Smooth muscle cell (in vitro differentiated cells): ENCODE measurements around the gene PRKCA. TPM values are rescaled to one million over a fixed set of nuclear protein-coding genes. Genes with fewer than 3 reads are reported as not detected.

Experiments
- DNase-seq: peaks from one replicate; lab custom pipeline; 2025; ENCODE audit not compliant: unreplicated experiment; lab: John Stamatoyannopoulos, UW
- H2AFZ ChIP-seq: fragments of 200-600 bp; sonication (generic); 2 replicates; pipeline ENCODE4 v1.6.0; 2016; ENCODE audit warnings: antibody characterized with exemption, low read depth, mild to moderate bottlenecking
- H3F3A ChIP-seq: fragments of 200-600 bp; sonication (generic); 2 replicates; pipeline ENCODE4 v1.6.0; 2017; ENCODE audit warnings: antibody characterized with exemption, low read depth
- H3K27ac ChIP-seq: fragments of 200-600 bp; sonication (generic); 2 replicates; pipeline ENCODE4 v1.5.1; 2016; ENCODE audit warnings: low read depth, mild to moderate bottlenecking
- H3K27me3 ChIP-seq: fragments of 200-600 bp; sonication (generic); 2 replicates; pipeline ENCODE4 v1.6.1; 2016; ENCODE audit warnings: low read depth, mild to moderate bottlenecking
- H3K36me3 ChIP-seq: fragments of 200-600 bp; sonication (generic); 2 replicates; pipeline ENCODE4 v1.5.1; 2016; ENCODE audit warnings: low read depth
- H3K4me1 ChIP-seq: fragments of 200-600 bp; sonication (generic); 2 replicates; pipeline ENCODE4 v1.5.1; 2016; ENCODE audit warnings: low read depth
- H3K4me2 ChIP-seq: fragments of 200-600 bp; sonication (generic); 2 replicates; pipeline ENCODE4 v1.6.0; 2016; ENCODE audit warnings: mild to moderate bottlenecking
- H3K4me3 ChIP-seq: fragments of 200-600 bp; sonication (generic); 2 replicates; pipeline ENCODE4 v1.5.1; 2016; ENCODE audit warnings: mild to moderate bottlenecking
- H3K79me2 ChIP-seq: fragments of 200-600 bp; sonication (generic); 2 replicates; pipeline ENCODE4 v1.6.0; 2016; ENCODE audit warnings: low read depth, mild to moderate bottlenecking
- H3K9ac ChIP-seq: fragments of 200-600 bp; sonication (generic); 2 replicates; pipeline ENCODE4 v1.6.0; 2016; ENCODE audit warnings: low read depth
- H3K9me3 ChIP-seq: fragments of 200-600 bp; sonication (generic); replicated peaks from 2 replicates; pipeline ENCODE4 v1.5.1; 2016; ENCODE audit warnings: low read depth
- H4K20me1 ChIP-seq: fragments of 200-600 bp; sonication (generic); 2 replicates; pipeline ENCODE4 v1.6.0; 2016; ENCODE audit warnings: low read depth
- CTCF ChIP-seq: fragments of 200-600 bp; sonication (generic); IDR thresholded peaks from 2 replicates; pipeline ENCODE4 v1.5.1; 2017; ENCODE audit warnings: borderline replicate concordance, mild to moderate bottlenecking, antibody characterized with exemption; ENCODE audit not compliant: insufficient read depth, poor library complexity, severe bottlenecking
- WGBS: methylation state at CpG from one replicate; pipeline ENCODE4 v1.1.7; 2016; ENCODE audit warnings: low lambda C conversion rate; 5-methylcytosine and 5-hydroxymethylcytosine counted together
- polyA plus RNA-seq: library from polyadenylated mRNA; unstranded; fragments of >200 nt; fragmentation: Nextera tagmentation; extraction: Ambion mirVana; gene quantifications from 2 replicates; pipeline ENCODE4 v1.2.1, GENCODE V29; 2016
- total RNA-seq: library from RNA; depleted of rRNA; stranded (reverse); fragments of >200 nt; gene quantifications from 2 replicates; pipeline ENCODE4 v1.2.3, GENCODE V29; 2014

PRKCA gene
- total and polyA plus RNA-seq, 2 experiments from 2014 or later, result 0.78 to 7.1 TPM

DNA sequence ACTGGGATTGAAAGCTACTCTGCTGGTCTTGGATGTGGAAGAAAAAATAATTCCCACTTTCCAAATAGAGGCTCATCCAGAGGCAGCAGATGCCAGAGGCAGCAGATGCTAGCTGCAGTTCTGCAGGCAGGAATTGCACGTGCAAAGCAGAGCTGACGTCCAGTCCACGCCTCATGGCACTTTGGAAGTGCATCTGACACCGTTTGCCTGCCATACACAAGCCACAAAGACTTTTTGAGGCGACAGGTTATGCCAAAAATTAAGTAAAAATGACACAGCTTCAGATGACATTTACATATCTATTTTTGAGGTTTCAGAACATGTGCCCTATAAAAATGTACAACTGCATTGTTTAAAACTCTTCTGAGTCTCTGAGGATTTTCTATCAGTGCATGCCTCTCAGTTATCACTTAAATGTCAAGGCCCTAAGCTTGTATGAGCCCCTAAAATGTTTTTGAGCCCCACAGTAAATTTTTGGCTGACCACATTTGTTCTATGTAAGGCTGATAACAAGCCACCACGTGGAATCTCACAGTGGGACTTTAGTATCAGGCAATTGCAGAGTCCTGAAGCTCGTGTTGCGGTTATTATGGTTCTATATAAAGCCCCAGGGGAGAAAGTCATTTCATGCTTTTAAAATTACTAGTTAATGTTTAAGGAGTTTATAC is 239.2 kb downstream of the PRKCA start:
- Histone ChIP-seq H4K20me1 (peaks cover 15% of the 10 kb centered on the region), H3K9me3 (no peaks in the 10 kb centered on the region), H3K27me3 (no peaks in the 10 kb centered on the region), H3K4me1 (peaks cover 42% of the 10 kb centered on the region), H3K79me2 (no peaks in the 10 kb centered on the region), H3K27ac (peak overlapping the region; percentile 45), H3K9ac (no peak overlapping the region), H3K4me2 (peak overlapping the region; percentile 78), H3K4me3 (no peak overlapping the region), H2AFZ (no peak overlapping the region), H3K36me3 (no peaks in the 10 kb centered on the region), H3F3A (peaks cover 45% of the 10 kb centered on the region)
- WGBS, result 15% methylated on average over 8 of the region's 8 CpGs
- DNase-seq, result no peak
- no peak for TF ChIP-seq CTCF

DNA sequence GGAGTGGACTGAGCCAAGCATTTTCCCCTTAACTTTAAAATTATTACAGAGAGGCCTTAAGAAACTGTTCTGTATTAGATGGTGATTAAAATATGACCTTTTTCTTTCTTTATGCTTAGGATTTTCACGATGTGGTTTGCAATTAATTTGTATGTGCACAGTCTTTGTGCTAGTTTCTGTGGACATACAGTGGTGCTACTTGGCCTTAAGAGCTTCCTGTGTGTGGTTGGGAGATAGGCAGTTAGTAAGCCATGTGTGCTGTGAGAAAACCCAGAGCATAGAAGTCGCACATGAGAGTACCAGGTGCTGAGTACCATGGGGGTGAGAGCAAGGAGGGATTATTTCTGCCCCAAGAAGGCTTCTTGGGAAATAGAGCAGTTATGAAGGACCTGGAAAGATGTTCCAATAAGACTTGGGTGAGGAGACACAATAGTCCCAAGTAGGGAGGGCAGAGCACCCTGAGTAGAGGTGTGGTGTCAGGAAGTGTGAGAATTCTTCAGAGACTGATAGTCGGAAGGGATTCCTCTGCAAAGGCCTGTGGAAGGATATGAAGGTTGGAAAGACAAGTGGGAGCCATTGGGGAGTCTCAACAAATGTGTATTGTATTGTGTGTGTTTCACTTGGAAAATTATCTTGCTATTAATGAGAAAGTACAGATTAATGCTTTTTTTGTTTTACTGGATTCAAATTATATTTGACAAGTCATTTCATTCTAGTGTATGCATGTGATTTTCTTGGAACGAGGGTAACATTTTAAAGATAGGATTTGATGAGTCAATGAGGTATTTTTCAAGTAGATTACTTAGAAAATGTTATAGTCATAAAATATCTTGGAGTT is 239.9 kb downstream of the PRKCA start:
- no peak for DNase-seq
- H4K20me1 ChIP-seq, result peaks cover 15% of the 10 kb centered on the region
- no peak overlapping the region for H2AFZ ChIP-seq
- peaks cover 42% of the 10 kb centered on the region for H3K4me1 ChIP-seq
- peak overlapping the region; percentile 78 for H3K4me2 ChIP-seq
- no peaks in the 10 kb centered on the region for H3K9me3 ChIP-seq
- H3K36me3 ChIP-seq, result no peaks in the 10 kb centered on the region
- no peak overlapping the region for H3K4me3 ChIP-seq
- no peaks in the 10 kb centered on the region for H3K27me3 ChIP-seq
- H3F3A ChIP-seq, result peaks cover 45% of the 10 kb centered on the region
- no peak overlapping the region for H3K9ac ChIP-seq
- H3K79me2 ChIP-seq, result no peaks in the 10 kb centered on the region
- 17% methylated on average over 4 of the region's 4 CpGs for WGBS
- no peak for TF ChIP-seq CTCF
- peak overlapping the region; percentile 45 for H3K27ac ChIP-seq

DNA sequence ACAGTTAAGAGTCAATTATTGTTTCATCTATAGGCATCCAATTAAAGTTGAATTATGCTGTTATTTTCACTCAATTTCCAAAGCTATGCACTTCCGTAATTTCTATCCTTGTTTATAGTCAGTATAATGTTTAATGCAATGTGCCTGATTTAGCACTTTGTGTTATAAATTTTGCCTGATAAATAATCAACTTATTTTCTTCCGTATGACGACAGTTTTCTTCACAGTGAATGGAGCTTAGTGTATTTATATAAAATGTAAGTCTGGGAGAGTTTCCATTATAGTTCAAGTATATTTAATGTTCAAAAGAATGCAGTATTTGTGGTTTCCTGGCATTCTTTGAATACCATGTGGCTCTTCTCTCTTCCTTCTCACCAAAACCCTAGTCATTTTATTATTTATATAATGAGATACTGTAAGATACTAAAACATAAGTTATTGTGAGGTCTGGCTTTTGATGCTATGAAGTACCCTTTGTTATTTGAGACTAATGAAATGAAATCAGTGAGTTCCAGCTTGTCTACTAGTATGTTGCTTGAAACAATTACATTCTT is 240.6 kb downstream of the PRKCA start:
- Histone ChIP-seq H4K20me1 (peaks cover 15% of the 10 kb centered on the region), H2AFZ (no peak overlapping the region), H3K36me3 (no peaks in the 10 kb centered on the region), H3K9me3 (no peaks in the 10 kb centered on the region), H3K27me3 (no peaks in the 10 kb centered on the region), H3K4me2 (peak overlapping the region; percentile 78), H3K4me3 (no peak overlapping the region), H3F3A (peaks cover 46% of the 10 kb centered on the region), H3K4me1 (peaks cover 42% of the 10 kb centered on the region), H3K79me2 (no peaks in the 10 kb centered on the region), H3K9ac (no peak overlapping the region), H3K27ac (peak overlapping the region; percentile 45)
- TF ChIP-seq CTCF, result no peak
- DNase-seq, result no peak
- 76% methylated on average over 3 of the region's 3 CpGs for WGBS
